Measurements from ENCODE around the gene MED1. TPM values are rescaled to one million over a fixed set of nuclear protein-coding genes. Genes with fewer than 3 reads are reported as not detected.

MED1 gene
- total and polyA plus RNA-seq, 2 donors (not counting 1 experiment from before 2014, with no cell fraction given) = 13.1 to 59.1 TPM

DNA sequence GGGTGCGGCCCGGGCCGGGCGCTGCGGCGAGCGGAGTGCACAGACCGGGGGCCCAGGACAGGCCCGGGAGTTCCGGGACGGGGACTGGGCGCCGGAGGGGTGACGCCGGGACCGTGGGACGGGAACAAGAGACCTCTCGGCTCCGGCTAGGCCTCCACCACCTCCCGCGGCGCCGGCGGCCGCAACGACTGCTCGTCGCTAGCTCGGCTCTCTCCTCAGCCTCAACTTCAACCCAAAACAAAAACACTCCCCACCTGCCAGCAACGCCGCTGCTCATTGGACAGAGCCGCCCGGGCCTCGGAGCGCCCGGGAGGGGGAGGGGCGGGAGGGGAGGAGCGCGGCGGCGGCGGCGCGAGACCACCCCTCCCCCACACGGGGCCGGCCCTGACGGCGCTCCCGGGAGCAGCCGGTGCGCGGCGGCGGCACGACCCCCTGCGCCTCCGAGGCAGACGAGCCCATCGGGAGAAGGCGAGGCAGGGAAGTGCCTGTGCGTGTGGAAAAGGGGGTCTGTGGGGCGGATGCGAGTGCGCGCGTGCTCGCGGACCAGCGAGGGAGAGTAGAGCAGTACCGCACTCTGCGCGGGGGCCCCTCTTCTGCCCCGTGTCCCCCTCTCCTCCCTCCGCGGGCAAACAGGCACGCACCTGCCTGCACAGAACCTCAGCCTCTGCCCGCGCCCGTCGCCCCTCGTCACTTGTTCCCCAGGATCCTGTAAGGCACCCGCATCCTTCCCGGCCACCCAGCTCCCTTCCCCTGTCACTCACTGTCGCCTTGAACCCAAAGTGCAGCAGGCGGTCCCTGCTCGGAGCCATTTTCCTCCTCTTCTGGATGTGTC lies 49.4 kb downstream of the MED1 start, which contains the start of gene FBXL20:
FBXL20 (minus strand) TSS at position 215 of the 832 bp plus-strand sequence. CDS start 224 bp downstream, outside the sequence.
- H3K4me1 Mint-ChIP-seq = peaks cover 24% of the 10 kb centered on the region
- peaks cover 14 to 15% of the 10 kb centered on the region in 2 donors for H3K4me1 ChIP-seq (ENCODE audit: control insufficient read depth in 2 of 2, insufficient read depth in 2 of 2, low read length in 2 of 2)
- CTCF ChIA-PET = interaction anchor here (1.8 kb wide), 1 partner anchor 194 kb away, joined by 6 read pairs; no protein-coding TSS in a partner anchor
- no peaks in the 10 kb centered on the region for H3K9me3 ChIP-seq (ENCODE audit: control extremely low read depth in 1 of 3, control insufficient read depth in 2 of 3, insufficient read depth in 1 of 3, low read length in 2 of 3)
- POLR2A ChIA-PET = interaction anchor here (0.7 kb wide), 1 partner anchor 165 kb away, joined by 3 read pairs; no protein-coding TSS in a partner anchor
- H3K27ac Mint-ChIP-seq = peak within 1 kb of the TSS; percentile 96
- intact Hi-C loops (cut with micrococcal nuclease) = loop anchor here (1.0 to 10.0 kb wide), 5 partner anchors 49 to 583 kb away; partner anchors contain the start of genes CDK12, MED1, PSMD3 and RPL19
- H2AFZ ChIP-seq (ENCODE audit: insufficient read depth, low read depth, low read length, poor library complexity, severe bottlenecking) = peak within 1 kb of the TSS; percentile 94
- no peaks in the 10 kb centered on the region for H3K9me3 Mint-ChIP-seq (ENCODE audit: insufficient read depth)
- peak within 1 kb of the TSS; percentile 63 to 90 (median 88) for H3K4me3 ChIP-seq (ENCODE audit: control extremely low read depth in 1 of 5, extremely low read depth in 1 of 5, insufficient read depth in 1 of 5, low read depth in 2 of 5, low read length in 4 of 5)
- WGBS (ENCODE audit: insufficient coverage) = under 1% methylated on average over 65 of the region's 86 CpGs
- TF ChIP-seq, protein P1, sequence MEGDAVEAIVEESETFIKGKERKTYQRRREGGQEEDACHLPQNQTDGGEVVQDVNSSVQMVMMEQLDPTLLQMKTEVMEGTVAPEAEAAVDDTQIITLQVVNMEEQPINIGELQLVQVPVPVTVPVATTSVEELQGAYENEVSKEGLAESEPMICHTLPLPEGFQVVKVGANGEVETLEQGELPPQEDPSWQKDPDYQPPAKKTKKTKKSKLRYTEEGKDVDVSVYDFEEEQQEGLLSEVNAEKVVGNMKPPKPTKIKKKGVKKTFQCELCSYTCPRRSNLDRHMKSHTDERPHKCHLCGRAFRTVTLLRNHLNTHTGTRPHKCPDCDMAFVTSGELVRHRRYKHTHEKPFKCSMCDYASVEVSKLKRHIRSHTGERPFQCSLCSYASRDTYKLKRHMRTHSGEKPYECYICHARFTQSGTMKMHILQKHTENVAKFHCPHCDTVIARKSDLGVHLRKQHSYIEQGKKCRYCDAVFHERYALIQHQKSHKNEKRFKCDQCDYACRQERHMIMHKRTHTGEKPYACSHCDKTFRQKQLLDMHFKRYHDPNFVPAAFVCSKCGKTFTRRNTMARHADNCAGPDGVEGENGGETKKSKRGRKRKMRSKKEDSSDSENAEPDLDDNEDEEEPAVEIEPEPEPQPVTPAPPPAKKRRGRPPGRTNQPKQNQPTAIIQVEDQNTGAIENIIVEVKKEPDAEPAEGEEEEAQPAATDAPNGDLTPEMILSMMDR (IDR thresholded peaks at IDR 0.05) = no peak
- no peak for TF ChIP-seq EZH2 (IDR thresholded peaks at IDR 0.05; ENCODE audit: borderline replicate concordance, insufficient read depth, low read depth, low read length, poor library complexity, severe bottlenecking)
- H3K79me2 ChIP-seq (ENCODE audit: control insufficient read depth, insufficient read depth, low read length) = peaks cover 54% of the 10 kb centered on the region
- DNase-seq (peak; percentile 95), ATAC-seq (ENCODE audit: low read depth) (peak; percentile 76)
- H3K27ac ChIP-seq (ENCODE audit: low read length in 2 of 2) = peak within 1 kb of the TSS; percentile 52 to 88
- peak within 1 kb of the TSS; percentile 91 for H3K4me2 ChIP-seq (replicated peaks; ENCODE audit: low read depth, low read length, poor library complexity, severe bottlenecking)
- H3K27me3 Mint-ChIP-seq = no peaks in the 10 kb centered on the region
- peak within 1 kb of the TSS; percentile 91 for H3K4me3 Mint-ChIP-seq
- peaks cover 0 to 3% of the 10 kb centered on the region in 2 experiments for H3K36me3 ChIP-seq (replicated peaks in 1 of 2; ENCODE audit: control extremely low read depth in 1 of 2, control insufficient read depth in 1 of 2, extremely low read depth in 1 of 2, insufficient read depth in 2 of 2, low read length in 1 of 2)
- peak within 1 kb of the TSS; percentile 96 for H3K9ac ChIP-seq (ENCODE audit: low read length)
- H3K27me3 ChIP-seq (replicated peaks in 1 of 4; ENCODE audit: control extremely low read depth in 1 of 4, control insufficient read depth in 3 of 4, insufficient read depth in 4 of 4, low read length in 3 of 4) = no peaks in the 10 kb centered on the region
- peaks cover 24% of the 10 kb centered on the region for H4K20me1 ChIP-seq (ENCODE audit: control insufficient read depth, insufficient read depth, low read length, poor library complexity, severe bottlenecking)
